Measurements from ENCODE around the gene LRG1.

DNA sequence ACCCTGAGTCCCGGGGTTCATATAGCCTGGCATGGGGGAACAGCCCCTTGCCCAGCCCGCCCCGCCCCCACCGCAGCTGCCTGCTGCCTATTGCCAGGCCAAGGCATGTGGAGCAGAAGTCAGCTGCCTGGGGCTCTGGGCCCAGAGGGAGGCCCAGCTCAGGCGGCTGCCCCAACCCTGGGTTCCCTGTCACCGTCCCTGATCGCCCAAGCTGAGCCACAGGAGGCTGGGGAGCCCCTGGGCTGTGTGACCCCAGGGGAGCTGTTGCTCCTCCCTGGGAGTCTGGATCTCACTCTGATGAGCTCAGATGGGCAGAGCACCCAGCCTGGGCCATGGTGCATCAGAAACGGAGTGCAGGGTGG lies 22.9 kb downstream of the LRG1 start:
- TF ChIP-seq, protein P1, sequence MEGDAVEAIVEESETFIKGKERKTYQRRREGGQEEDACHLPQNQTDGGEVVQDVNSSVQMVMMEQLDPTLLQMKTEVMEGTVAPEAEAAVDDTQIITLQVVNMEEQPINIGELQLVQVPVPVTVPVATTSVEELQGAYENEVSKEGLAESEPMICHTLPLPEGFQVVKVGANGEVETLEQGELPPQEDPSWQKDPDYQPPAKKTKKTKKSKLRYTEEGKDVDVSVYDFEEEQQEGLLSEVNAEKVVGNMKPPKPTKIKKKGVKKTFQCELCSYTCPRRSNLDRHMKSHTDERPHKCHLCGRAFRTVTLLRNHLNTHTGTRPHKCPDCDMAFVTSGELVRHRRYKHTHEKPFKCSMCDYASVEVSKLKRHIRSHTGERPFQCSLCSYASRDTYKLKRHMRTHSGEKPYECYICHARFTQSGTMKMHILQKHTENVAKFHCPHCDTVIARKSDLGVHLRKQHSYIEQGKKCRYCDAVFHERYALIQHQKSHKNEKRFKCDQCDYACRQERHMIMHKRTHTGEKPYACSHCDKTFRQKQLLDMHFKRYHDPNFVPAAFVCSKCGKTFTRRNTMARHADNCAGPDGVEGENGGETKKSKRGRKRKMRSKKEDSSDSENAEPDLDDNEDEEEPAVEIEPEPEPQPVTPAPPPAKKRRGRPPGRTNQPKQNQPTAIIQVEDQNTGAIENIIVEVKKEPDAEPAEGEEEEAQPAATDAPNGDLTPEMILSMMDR (IDR thresholded peaks at IDR 0.05), result no peak
- TF ChIP-seq POLR2A (IDR thresholded peaks at IDR 0.05), result no peak
